Mucosa of rectum (tissue), 2 donors: ENCODE results near the gene CUBN.

Source experiments
- H3K27ac ChIP-seq, 2 donors: one replicate each; pipeline ENCODE4 v1.7.0; 2013; ENCODE audit warnings: inconsistent platforms in 2 of 2, low read depth in 2 of 2, low read length in 2 of 2
- H3K27me3 ChIP-seq, 2 donors: one replicate each; pipeline ENCODE4 v1.7.0; 2013; ENCODE audit warnings: low read length in 2 of 2; ENCODE audit not compliant: control insufficient read depth in 2 of 2, insufficient read depth in 2 of 2
- H3K36me3 ChIP-seq, 2 donors: one replicate each; pipeline ENCODE4 v1.7.0; 2013; ENCODE audit warnings: low read length in 2 of 2; ENCODE audit not compliant: control insufficient read depth in 2 of 2, insufficient read depth in 2 of 2
- H3K4me1 ChIP-seq, 2 donors: one replicate each; pipeline ENCODE4 v1.7.0; 2013; ENCODE audit warnings: low read length in 2 of 2, mild to moderate bottlenecking in 1 of 2; ENCODE audit not compliant: control insufficient read depth in 2 of 2, insufficient read depth in 2 of 2
- H3K4me3 ChIP-seq, 2 donors: one replicate each; pipeline ENCODE4 v1.7.0; 2013; ENCODE audit warnings: low read length in 2 of 2
- H3K9ac ChIP-seq, 2 donors: one replicate each; pipeline ENCODE4 v1.7.0; 2013; ENCODE audit warnings: low read length in 2 of 2, low read depth in 1 of 2, mild to moderate bottlenecking in 1 of 2
- H3K9me3 ChIP-seq, 2 donors: one replicate each; pipeline ENCODE4 v1.7.0; 2013; ENCODE audit warnings: low read length in 2 of 2; ENCODE audit not compliant: control insufficient read depth in 2 of 2
- donor health status: healthy.
- donor health status: Normal muscosa, but diverticular disease.

Gene CUBN

GRCh38 chr10:17031637-17032635 is 97.7 kb downstream of the CUBN start:
- Histone ChIP-seq H3K27me3 (no peaks in the 10 kb centered on the region), H3K4me1 (peaks cover 0 to 4% of the 10 kb centered on the region in 2 donors), H3K9ac (no peak overlapping the region), H3K36me3 (no peaks in the 10 kb centered on the region), H3K9me3 (no peaks in the 10 kb centered on the region), H3K4me3 (no peak overlapping the region), H3K27ac (no peak overlapping the region)

GRCh38 chr10:17029581-17030271 is 99.9 kb downstream of the CUBN start:
- Histone ChIP-seq H3K9ac (peak overlapping the region in 1 of 2 donors; percentile 43), H3K4me3 (peak overlapping the region; percentile 22 to 56), H3K4me1 (peaks cover 0 to 6% of the 10 kb centered on the region in 2 donors), H3K27me3 (no peaks in the 10 kb centered on the region), H3K36me3 (no peaks in the 10 kb centered on the region), H3K9me3 (no peaks in the 10 kb centered on the region), H3K27ac (peak overlapping the region; percentile 45 to 71)

DNA sequence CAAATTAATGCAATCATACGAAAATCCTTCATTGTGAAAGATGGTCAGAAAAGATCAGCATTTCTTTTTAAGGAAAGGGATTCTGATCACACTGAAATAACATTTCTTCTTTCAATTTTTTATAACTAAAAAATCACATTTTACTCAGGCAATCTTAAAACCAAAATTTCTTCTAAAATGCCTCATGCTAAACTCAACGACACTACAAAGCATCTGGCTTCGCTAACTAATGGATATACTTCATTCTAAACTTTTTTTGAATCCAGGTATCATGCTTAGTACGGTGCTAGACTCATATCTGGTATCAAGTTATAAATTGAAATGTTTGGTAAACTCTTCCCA is 100.4 kb downstream of the CUBN start:
- no peak overlapping the region for H3K9ac ChIP-seq
- H3K27me3 ChIP-seq: no peaks in the 10 kb centered on the region
- peak overlapping the region; percentile 22 to 56 for H3K4me3 ChIP-seq
- H3K36me3 ChIP-seq: no peaks in the 10 kb centered on the region
- no peaks in the 10 kb centered on the region for H3K9me3 ChIP-seq
- H3K27ac ChIP-seq: peak overlapping the region; percentile 45 to 71
- H3K4me1 ChIP-seq: peaks cover 0 to 6% of the 10 kb centered on the region in 2 donors

DNA sequence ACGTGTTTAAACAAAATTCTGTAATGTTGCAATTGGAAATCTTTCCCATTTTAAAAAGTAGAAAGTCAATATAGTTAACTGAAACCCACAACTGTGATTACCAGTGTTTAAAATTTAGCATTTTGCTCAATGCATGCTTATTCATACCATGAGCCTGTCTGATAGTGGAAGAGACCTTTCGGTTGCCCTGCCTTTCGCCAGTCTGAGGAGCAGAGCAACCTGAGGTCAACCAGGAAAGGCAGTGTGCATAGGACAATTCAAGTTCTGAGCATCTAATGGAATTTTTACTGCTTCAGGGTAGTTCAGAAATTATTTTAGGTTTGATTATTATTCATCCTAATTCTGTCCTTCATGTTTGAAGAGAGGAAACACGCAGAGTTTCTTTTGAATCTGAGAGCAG is 100.8 kb downstream of the CUBN start:
- Histone ChIP-seq H3K4me3 (no peak overlapping the region), H3K4me1 (peaks cover 0 to 9% of the 10 kb centered on the region in 2 donors), H3K9me3 (no peaks in the 10 kb centered on the region), H3K27me3 (no peaks in the 10 kb centered on the region), H3K9ac (no peak overlapping the region), H3K36me3 (no peaks in the 10 kb centered on the region), H3K27ac (peak overlapping the region in 1 of 2 donors; percentile 58)

GRCh38 chr10:17026686-17027485 is 102.7 kb downstream of the CUBN start:
- H3K9me3 ChIP-seq: no peaks in the 10 kb centered on the region
- H3K27me3 ChIP-seq: no peaks in the 10 kb centered on the region
- no peak overlapping the region for H3K4me3 ChIP-seq
- H3K9ac ChIP-seq: no peak overlapping the region
- H3K4me1 ChIP-seq: peaks cover 3 to 9% of the 10 kb centered on the region in 2 donors
- H3K27ac ChIP-seq: peak overlapping the region in 1 of 2 donors; percentile 32
- H3K36me3 ChIP-seq: no peaks in the 10 kb centered on the region

GRCh38 chr10:17025444-17026295 is 103.9 kb downstream of the CUBN start:
- no peak overlapping the region for H3K4me3 ChIP-seq
- H3K27ac ChIP-seq: peak overlapping the region; percentile 58 to 64
- H3K27me3 ChIP-seq: no peaks in the 10 kb centered on the region
- no peak overlapping the region for H3K9ac ChIP-seq
- H3K4me1 ChIP-seq: peaks cover 3 to 9% of the 10 kb centered on the region in 2 donors
- H3K9me3 ChIP-seq: no peaks in the 10 kb centered on the region
- H3K36me3 ChIP-seq: no peaks in the 10 kb centered on the region

DNA sequence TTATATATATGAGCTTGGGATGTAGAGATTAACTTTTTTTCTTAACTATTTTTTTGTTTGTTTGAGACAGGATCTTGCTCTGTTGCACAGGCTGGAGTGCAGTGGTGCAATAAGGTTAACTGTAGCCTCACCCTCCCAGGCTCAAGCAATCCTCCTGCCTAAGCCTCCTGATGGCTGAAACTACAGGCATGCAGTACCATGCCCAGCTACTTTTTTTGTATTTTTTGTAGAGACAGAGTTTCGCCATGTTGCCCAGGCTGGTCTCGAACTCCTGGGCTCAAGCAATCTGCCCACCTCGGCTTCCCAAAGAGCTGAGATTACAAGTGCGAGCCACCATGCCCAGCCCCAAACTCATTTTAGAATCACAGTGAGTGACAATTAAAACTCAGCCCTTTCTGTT is 105.2 kb downstream of the CUBN start:
- H3K9ac ChIP-seq: no peak overlapping the region
- peak overlapping the region; percentile 27 to 77 for H3K27ac ChIP-seq
- peaks cover 3 to 9% of the 10 kb centered on the region in 2 donors for H3K4me1 ChIP-seq
- H3K27me3 ChIP-seq: no peaks in the 10 kb centered on the region
- no peaks in the 10 kb centered on the region for H3K36me3 ChIP-seq
- no peaks in the 10 kb centered on the region for H3K9me3 ChIP-seq
- no peak overlapping the region for H3K4me3 ChIP-seq

DNA sequence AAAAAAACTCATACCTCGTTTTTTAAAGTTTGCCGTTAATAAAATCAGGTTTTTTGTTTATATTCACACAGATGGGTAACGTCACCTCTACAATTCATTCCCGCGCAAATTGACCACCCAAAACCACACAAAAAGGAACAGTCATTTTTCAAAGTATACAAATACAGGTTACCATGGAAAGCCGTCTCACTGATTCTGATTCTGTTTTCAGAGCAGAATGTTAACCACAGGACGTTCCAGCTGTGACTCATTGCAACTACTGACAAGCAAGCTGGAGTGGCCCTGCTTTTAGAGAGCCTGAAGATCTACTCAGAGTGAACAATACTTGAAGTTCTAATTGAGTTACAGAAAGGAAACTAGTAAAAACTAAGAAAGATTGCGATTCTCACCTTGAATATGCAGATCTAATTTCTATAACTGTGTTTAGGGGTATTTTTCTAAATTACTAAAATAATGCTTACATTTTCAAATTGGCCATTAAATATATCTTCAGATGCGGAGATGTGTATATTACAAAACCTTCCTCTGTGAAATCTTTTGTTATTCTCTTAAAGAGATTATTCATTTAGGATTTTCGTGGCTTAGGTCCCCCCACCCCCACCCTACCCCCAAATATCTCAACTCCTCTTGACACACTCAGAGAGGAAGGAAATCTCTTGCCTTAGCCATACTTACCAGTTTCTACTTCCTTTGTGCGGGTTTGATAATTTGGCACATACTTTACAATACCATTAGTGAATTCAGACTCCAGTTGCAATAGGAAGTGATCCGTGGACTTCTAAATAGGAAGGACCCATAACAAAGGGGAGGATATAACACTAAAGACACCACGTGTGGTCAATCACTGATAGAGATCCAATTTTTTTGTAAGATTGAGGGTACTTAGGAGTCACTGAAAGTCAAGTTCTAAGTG is 106.0 kb downstream of the CUBN start:
- Histone ChIP-seq H3K9ac (peak overlapping the region; percentile 5 to 20), H3K27me3 (no peaks in the 10 kb centered on the region), H3K27ac (peak overlapping the region; percentile 70 to 77), H3K4me1 (peaks cover 3 to 9% of the 10 kb centered on the region in 2 donors), H3K36me3 (no peaks in the 10 kb centered on the region), H3K4me3 (no peak overlapping the region), H3K9me3 (no peaks in the 10 kb centered on the region)
